GM19324 (cell line): ENCODE data around the gene UBE4B.

Experiments
- ATAC-seq: cut with Tn5 transposase; IDR thresholded peaks from one replicate; pipeline ENCODE4 v1.9.1; 2021; ENCODE audit warnings: mild to moderate bottlenecking, moderate library complexity; ENCODE audit not compliant: unreplicated experiment, low FRiP score

UBE4B gene

DNA sequence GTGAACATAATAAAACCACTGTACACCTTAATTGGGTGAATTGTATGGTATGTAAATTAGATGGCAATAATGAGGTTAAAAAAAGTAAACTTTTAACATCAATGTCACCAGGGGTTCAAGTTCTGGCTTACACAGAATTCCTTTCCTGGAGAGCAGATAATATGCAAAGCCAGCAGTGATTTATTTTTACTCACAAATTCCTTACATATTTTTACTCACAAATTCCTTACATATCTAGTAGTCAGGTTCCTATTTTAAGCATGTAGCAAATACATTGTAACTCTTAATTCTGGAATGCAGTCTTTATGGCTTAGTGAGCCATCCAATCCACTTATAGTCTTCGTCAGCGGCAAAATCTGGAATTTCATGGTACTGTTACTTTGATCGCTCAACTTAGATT lies 1.3 kb upstream of the UBE4B start:
- no peak for ATAC-seq

DNA sequence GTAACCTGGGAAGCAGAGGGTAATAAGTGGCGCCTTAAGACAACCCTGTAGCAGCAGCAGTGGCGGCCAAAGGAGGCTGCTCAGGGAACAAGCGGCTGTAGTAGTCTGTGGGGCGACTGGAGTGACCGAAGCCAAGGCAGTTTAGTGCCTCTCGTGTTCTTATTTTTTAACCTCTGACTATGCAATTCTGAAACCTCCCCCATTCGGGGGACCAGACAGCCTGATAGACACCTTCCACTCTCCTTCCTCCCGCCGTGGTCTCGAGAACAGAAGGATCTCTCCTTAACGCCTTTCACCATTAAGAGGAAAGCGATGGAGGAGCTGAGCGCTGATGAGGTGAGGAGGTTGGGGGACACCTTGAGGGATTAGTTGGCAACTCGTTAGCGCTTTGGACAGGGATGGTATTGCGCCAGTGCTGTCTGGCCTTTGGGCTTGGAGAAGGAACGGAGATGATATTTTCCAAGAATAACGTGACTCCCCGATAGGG lies 644 bp downstream of the UBE4B start:
- ATAC-seq = peak; percentile 10

GRCh38 chr1:10042746-10043145 lies 10.0 kb downstream of the UBE4B start:
- ATAC-seq = no peak

- ATAC-seq = no peak
Observed at GRCh38 chr1:10045480-10046355, 13.0 kb downstream of the UBE4B start.

- ATAC-seq = no peak
Observed at GRCh38 chr1:10046356-10047085, 13.8 kb downstream of the UBE4B start.

- no peak for ATAC-seq
Observed at GRCh38 chr1:10048601-10049000, 15.8 kb downstream of the UBE4B start.

GRCh38 chr1:10050611-10051010 lies 17.9 kb downstream of the UBE4B start:
- no peak for ATAC-seq

DNA sequence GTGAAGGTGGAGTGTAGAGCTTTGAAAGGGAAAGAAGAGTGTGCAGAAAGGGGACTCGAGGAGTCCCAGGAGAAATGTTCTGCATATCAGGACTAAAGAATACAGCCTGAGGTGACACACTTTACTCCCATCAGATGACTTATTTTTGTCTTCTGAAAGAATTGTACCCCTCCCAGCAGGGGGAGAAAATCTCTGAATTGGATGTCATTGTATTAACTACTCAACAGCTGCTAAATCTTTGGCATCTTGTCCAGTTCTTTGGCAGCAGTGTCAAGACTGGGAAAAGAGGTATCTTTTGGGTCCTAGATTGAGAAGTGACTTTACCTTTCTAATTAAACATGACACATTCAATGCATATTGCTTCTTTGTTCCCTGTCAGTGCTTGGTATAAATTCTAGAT lies 18.9 kb downstream of the UBE4B start:
- ATAC-seq = no peak

- ATAC-seq = no peak
Observed at GRCh38 chr1:10052347-10052746, 19.6 kb downstream of the UBE4B start.

DNA sequence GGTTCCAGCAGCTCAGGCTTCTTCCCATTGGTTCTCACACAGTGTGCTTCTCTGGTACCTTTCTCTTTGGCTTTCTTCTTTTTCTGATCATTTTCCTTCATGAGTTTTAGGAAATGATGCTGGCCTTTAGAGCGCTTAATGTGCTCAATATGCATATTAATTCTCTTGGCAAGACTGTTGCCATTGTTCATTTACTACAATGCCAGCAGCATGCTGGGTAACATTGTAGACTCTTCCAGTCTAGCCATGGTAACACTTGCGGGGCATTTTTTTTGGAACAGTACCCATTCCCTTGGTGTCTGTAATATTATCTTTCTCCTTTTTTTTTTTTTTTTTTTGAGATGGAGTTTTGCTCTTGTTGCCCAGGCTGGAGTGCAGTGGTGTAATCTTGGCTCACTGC lies 21.7 kb downstream of the UBE4B start:
- ATAC-seq = no peak

GRCh38 chr1:10056599-10056987 lies 23.8 kb downstream of the UBE4B start:
- ATAC-seq = no peak

- ATAC-seq = no peak
Observed at GRCh38 chr1:10057343-10057742, 24.6 kb downstream of the UBE4B start.

DNA sequence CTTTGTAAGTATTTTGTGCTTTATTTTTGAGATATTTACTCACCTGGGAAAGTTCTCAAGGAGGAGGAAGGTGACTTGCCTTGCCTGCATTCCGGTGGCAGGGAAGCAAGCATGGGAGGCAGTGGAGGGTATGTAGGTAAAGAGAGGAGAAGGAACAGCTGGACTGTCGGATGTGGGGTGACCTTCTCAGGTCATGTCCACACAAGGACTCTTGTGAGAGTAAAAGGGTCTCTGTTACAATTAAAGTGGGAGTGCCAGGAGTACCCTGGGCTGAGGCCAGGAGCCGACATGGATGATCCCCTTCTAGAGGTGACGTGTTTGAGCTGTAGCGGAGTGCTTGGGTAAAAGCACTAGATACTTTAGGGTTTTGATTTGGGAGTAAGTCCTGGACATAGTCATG lies 25.0 kb downstream of the UBE4B start:
- no peak for ATAC-seq

DNA sequence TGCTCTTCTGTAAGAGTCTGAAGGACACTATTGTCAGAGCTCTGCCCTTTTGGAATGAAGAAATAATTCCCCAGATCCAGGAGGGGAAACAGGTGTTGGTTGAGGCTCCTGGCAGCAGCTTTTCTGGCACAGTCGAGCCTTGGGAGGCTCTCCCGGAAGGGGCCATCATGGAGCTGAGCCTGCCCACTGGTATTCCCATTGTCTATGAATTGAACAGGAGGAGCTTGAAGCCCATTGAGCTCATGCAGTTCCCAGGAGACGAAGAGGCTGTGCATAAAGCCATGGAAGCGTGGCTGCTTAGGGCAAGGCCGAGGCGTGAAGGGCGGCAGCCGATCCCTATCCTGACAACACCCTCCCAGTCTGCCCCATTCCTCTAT lies 26.6 kb downstream of the UBE4B start:
- no peak for ATAC-seq

DNA sequence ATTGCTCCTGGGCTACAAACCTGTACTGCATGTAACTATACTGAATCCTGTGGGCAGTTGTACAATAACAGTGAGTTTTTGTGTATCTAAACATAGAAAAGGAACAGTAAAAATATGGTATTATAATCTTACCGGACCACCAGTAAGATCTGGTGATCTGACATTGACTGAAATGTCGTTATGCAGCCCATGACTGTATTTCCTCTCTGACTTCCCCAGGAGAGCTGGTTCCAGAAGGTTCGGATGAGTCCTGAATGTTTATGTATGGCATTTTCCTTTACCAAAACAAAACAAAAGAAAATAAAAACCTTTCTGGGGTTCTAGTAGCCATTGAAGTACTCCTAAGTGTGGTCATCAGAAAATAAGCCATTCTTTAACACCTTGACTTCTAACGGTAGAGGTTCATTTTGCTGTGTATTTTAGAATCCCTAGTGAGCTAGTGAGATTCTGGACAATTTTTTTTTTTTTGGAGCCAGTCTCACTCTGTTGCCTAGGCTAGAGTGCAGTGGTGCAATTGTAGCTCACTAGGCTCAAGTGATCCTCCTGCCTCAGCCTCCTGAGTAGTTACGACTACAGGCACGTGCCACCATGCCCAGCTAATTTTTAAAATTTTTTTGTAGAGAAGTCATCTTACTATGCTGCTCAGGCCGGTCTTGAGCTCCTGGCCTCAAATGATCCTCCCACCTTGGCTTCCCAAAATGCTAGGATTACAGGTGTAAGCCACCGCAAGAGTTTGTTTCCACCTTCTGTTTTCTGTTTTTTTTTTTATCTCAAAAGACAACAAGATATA lies 27.7 kb downstream of the UBE4B start:
- ATAC-seq = no peak

GRCh38 chr1:10061276-10061675 lies 28.5 kb downstream of the UBE4B start:
- ATAC-seq = no peak

DNA sequence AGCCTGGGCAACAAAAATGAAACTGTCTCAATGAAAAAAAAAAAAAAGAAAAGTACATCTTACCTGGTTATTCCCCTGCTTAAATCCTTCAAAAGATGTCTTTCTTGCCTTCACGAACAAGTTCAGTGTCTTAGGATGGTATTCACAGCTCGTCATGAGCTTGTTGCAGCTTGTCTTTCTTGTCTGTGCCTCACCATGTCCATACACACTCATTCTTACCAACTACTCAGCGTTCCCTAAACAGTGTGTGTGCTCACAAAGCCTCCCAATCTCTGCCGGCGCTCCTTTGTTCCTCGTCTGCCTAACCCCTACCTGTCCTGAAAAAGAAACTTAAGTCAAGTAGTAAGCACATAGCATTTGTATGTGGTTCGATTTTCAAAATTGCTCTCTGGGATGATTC lies 31.1 kb downstream of the UBE4B start:
- no peak for ATAC-seq

- no peak for ATAC-seq
Observed at GRCh38 chr1:10064416-10065343, 31.9 kb downstream of the UBE4B start.

GRCh38 chr1:10065344-10065685 lies 32.6 kb downstream of the UBE4B start:
- no peak for ATAC-seq

DNA sequence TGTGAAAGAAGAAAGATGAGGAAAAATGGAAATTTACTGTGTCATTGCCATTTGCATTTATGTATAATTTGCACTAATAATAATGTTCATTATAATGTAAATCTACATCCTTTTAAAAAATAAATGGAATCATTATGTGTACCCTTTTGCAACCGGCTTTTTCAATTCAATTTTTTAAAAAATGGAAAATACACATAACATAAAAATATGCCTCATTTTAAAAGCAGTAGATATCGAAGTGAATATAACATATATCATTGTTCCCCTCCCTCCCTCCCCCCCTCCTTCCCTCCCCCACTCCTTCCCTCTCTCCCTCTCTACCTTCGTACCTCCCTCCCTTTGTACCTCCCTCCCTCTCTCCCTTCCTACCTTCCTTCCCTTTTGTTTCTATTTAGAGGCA lies 33.0 kb downstream of the UBE4B start:
- no peak for ATAC-seq
